GM10847 (cell line): ENCODE measurements around the gene TMC4.

ENCODE experiments used
- POLR2A ChIP-seq: IDR thresholded peaks from 2 replicates; pipeline ENCODE4 v1.6.1; 2011; ENCODE audit not compliant: insufficient read length; ENCODE audit errors: extremely low read depth

The TMC4 gene

DNA sequence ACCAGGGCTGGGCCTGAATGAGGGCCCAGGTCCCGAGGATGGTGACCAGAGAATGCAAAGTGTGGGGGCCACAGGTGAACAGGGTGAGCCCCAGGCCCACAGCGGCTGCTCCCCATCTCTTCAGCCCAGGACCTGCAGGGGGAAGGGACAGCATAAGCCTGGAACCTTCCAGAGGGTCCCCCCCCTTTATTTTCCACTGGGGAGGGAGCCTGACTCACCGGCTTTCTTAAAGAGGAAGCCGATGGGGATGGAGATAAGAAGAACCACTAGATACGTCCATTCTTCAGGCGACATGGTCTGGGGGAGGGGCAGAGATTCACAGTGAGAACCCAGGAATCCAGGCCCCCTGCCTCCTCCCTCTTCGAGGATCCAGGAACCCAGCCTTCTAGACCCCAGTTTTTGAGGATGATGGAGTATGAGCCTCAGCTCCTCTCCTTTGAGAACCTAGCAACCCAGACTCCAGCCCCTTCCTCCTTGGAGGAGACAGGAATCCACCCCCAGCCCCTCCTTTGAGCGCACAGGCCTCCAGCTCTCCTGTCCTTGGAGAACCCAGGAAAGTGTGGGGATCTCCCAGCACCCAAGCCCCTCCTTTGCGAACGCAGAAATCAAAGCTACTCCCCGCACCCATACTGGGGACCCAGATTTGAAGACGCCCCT is 15.4 kb upstream of the TMC4 start:
- no peak for TF ChIP-seq POLR2A

DNA sequence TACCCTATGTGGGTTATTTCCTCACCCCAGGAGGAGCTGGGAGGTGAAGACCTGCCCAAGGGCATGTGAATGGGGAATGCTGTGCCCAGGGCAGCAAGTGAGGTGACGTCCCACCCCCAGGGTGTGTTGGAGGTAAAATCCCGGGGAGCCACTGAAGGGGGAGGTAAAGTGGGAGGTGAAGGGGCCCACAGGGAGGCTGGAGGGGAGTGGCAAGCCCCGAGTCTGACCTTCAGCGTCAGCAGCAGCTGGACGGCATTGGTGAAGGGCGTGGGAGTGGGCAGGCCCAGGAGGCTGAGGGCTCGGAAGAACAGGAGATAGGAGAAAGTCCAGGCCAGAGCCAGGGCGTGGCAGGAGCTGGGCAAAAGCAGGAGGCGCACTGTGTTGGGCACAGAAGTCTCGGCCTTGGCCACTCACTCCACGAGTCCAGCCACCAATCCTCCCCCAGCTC is 14.0 kb upstream of the TMC4 start:
- no peak for TF ChIP-seq POLR2A

DNA sequence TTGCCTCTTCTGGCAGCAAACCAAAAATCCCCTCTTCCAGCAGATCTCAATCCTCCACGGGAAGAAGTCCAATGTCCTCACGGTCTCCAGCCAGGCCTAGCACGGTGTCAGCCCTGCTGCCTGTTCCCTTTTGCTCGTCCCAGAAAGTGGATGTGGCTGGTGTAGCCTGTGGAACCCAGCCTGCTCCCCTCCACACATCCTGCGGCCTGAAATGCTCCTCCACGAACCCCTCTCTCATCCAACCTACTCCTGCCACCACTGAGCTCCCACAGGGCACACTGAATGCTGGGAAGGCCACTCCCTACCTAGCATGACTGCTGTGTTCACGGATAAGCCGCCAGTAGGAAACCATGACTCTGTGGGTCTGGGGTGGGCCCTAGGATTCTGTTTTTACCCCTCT is 13.4 kb upstream of the TMC4 start:
- TF ChIP-seq POLR2A = no peak

DNA sequence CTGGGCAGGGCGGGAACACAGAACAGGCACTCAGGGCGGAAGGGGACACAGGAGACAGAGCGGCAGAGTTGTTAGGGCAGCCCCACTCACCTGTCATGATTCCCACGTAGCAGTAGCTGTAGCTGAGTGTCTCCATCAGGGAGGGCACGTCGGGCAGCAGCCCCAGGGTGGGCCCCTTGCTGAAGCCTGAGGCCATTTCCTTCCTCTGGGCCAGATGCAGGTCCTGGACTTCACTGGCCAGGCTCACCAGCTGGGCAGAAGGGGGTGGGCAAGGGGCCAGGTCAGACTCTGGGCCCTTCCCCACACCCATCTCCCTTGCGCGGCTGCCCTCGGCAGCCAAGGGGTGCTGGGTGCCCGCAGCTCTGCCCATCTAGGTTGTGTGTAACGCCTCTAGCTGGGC is 10.5 kb upstream of the TMC4 start:
- TF ChIP-seq POLR2A = no peak

DNA sequence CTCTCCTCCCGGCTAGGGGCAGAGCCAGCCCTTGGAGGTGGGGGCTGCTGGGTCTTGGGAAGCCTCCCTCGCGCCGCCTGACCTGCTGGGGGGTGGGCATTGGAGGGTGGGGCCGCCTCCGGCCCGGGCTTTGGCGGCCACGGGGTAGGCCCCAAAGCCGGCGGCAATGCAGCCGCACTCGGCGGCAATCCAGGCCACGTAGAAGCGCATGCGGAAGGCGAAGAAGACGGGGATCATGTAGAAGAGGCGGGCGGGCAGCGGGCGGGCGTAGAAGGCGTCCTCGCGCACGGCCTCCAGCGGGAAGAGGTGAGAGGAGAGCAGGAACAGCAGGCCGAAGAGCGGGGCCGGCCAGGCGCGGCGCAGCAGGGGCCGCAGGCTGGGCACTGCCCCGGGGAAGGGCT is 7.7 kb upstream of the TMC4 start:
- TF ChIP-seq POLR2A = no peak

DNA sequence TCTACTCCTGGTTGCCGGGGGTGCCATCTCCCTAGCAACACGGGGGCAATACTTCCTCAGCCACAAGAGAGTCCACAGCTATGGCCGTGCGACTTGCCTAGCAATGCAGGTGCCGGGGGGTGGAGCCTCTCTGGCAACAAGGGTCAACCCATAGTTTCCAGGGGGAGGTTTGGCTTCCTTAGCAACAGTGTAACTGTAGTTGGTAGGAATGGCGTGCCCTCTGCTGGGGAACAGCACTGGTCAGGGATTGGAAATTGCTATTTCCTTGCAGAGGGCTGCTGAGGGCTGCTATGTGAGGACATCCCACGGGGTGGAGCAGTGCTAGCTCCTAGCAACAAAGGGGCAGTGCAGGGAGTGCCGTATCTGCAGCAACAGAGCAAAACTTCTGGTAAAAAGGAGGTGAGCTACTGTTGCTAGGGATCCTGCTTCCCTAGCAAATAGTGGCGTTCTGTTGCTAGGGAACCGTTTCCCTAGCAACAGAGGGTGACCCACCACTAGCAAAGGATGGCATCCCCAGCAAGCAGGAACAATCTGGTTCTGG is 7.0 kb upstream of the TMC4 start:
- no peak for TF ChIP-seq POLR2A

DNA sequence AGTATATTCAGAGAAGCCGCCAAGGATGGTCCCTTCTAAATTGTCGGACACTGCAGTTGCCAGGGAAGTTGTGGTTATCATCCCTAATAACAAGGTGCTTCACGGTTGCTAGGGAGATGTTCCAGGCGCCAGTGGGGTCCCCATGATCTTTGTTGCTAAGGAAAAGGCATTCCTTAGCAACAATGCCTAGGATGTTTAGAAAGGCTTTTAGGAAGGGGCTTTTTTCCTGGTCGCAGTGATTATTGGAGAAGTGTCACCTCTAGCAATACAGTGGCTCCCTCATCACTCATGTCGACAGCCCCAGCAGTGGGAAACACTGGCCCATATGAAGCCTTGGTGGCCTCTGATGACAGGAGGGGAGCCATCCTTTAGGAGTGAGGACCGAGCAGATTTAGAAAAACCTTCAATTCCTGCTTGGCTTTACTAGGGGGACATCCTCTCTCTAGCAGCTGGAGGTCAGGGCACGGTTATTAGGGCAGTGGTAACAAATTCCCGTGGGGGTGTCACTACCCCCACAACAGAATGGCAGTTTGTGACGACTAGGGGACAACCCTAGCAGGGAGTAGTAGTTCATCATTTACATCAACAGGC is 6.4 kb upstream of the TMC4 start:
- no peak for TF ChIP-seq POLR2A

DNA sequence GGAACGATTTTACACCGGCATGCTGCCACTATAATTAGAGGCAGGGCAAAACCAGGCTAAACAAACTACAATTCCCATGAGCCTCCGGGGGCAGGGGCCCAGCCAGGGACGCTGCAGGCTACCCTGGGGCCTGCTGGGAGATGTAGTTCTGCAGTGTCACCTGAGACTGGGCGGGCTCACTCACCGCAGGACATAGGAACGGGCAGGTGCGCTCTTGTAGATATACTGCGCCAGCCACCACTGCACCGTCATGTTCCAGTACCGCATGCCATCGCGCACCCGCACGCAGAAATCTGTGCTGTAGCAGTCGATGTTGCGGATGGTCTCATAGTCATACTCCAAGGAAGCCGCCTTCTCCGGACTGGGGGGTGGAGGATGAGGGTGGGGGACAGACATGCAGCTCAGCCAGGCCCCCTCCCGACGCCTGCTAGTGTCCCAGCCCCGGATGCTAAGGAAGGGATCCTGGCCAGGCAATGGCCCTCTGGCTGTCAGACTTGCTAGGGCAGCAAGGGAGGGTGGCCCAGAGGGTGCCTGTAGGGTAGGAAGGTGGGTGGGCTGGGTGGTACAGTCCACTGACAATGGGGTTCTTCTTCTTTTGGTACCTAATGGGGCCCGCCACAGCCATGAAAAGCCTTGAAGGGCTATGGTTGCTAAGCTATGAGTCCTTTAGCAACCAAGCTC is 5.8 kb upstream of the TMC4 start:
- TF ChIP-seq POLR2A = no peak

DNA sequence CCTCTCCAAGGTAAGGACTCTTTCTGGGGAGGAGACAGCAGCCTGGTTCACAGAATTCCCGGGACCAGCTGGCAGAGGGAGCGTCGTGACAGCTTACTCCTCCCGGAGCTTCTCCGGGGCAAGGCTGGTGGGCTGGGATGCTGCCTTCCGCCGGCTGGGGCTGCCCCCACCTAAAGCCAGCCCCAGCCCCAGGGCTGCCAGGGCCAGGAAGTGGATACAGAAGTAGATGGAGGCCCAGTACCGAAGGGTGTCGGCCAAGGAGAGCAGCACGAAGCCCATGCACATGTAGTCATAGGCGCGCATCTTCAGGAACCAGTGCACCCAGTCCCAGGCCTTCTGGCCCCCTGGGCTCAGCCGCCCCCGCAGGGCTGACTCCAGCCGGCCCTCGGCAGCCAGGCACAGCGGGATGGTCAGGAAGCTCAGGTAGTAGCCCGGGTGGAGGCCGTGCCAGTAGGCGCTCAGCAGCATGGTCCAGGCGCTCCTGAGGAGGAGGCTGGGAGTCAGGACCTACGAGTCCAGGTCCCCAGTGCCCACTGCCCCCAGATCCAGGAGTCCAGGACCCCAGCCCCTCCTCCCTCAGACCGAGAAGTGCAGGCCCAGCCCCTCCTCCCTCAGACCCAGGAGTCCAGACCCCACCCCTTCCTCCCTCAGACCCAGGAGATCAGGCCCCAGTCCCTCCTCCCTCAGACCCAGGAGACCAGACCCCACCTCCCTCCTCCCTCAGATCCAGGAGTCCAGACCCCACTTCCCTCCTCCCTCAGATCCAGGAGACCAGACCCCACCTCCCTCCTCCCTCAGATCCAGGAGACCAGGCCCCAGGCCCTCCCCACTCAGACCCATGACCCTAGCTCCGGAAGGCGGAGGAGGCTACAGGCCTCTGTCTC is 1.2 kb upstream of the TMC4 start:
- no peak for TF ChIP-seq POLR2A

DNA sequence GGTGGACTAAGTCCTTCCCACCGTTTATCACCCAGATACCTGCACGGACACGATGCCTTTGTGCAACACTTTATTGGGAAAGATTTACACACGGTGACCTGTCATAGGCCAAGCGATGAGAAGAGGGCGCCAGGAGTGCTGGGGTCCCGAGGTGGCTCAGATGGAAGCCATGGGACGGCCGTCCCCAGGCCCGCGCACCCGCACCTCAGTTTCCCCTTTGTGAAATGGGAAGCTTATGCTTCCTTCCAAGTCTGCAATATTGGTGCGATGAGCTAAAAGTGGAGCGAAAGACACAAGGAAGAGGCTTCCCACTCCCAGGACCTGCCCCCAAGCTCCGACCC is 369 bp upstream of the TMC4 start:
- no peak for TF ChIP-seq POLR2A

DNA sequence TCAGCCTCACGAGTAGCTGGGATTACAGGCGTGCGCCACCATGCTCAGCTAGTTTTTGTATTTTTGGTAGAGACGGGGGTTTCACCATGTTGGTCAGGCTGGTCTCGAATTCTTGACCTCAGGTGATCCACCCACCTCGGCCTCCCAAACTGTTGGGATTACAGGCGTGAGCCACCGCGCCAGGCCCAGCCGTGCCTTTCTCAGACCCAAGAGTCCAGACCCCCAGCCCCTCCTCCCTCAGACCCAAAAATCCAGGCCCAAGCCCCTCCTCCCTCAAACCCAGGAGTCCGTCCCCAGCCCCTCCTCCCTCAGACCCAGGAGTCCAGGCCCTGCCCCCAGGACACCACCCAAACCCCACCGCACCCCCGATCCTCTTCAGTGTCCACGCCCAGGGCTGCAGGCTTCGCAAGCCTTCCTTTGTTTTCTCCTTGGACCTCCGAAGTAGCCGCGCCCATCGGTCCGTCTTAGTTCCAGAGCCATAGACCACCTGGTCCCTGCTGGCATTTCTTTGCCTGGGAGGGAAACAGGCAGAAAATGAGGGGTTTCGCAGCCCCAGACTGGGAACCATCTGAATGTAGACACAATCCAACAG is 3.7 kb downstream of the TMC4 start:
- TF ChIP-seq POLR2A = no peak

DNA sequence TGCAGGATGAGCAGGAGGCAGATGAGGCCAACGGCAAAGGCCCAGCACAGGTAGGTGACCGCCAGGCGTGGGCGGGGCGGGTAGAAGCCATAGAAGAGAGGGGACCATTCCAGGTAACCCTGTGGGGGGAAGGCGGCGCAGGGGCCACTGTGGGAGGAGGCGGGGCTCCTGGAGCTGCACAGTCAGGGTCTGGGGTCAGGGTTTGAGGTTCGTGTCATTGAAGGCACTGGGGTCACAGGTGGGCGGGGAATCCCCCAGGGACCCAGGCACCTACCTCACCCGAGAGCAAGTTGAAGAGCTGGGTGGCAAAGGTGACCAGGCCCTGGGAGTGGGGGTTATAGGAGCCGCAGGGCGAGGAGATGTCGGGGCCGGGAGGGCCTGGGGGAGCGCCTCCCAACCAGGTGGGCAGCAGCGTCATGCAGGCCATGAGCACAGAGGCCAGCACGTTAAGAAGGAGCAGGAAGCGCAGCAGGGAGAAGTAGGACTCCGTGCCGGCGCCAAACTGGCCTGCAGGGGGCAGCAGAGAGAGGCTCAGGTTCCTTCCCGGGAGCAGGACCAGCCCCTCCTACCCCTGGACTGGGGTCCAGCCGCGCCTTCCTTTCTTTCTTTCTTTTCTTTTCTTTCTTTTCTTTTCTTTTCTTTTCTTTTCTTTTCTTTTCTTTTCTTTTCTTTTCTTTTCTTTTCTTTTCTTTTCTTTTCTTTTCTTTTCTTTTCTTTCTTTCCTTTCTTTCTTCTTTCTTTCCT is 4.6 kb downstream of the TMC4 start:
- no peak for TF ChIP-seq POLR2A

DNA sequence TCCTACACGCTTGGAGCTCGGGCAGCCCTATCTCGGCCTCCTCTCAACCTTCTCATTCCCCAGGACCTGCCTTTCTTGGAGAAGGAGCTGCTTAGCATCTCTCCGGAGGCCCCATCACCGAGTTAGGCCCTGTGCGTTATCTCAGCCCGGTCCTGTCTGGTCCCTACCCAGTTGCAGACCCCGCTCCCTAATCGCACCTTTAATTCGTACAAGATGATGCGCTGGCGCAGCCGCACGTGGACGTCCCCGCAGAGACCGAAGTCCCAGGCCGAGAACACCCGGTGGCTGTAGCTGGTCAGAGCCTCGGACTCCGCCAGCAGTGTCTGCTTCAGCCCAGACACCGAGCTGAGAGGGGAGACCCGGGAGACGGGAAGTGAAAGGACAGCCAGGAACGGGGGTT is 7.7 kb downstream of the TMC4 start:
- TF ChIP-seq POLR2A = no peak

DNA sequence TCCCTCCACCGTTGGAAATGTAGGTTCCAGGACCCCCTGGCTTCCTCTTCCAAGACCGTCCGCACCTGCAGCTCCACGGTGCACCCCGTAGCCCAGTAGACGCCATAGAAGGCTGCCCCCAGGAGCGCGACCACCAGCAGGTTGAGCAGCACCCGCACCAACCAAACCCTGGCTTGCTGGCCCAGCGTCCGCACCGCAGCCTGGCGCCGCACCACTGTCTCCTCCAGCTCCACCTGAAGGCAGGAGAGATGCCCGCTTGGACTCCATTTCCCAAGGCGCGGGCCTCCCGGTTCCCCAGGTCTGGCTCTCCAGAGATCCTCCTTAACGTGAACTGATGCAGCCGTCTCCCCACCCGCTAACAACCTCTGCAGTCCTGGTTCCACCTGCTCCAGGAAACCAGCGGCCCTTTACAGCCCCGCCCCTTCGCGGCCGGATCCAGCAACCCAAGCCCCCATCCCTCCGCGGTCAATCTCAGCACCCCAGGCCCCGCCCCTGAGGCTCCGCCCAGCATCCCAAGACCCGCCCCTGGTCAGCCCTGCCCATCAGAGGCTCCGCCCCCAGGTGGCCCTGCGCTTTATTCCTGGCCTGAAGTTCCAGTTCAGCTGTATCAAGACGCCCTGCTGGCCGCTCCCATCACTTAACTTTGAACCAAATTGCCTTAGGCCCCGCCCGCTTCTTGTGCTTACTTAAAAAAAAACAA is 8.4 kb downstream of the TMC4 start:
- no peak for TF ChIP-seq POLR2A
